ENCODE measurements around the gene CSK.

The CSK gene

DNA sequence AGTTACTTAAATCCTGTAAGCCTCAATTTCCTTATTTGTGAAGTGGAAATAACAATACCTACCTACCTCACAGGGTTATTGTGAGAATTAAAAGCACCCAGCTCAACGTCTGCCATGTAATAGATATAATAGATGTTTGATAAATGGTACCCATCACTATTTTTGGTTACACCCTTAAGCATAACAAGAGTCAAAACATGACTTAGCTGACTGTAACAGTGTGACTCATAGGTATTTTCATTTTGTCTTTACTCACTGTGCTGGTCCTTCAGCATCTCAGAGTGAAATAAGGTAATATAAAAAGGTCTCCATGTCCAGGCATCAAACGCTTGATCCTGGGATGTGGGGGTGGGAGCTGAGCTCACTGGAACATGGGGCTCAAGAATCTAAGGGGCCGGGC, 47.6 kb downstream of the CSK start:
- no peak for DNase-seq

DNA sequence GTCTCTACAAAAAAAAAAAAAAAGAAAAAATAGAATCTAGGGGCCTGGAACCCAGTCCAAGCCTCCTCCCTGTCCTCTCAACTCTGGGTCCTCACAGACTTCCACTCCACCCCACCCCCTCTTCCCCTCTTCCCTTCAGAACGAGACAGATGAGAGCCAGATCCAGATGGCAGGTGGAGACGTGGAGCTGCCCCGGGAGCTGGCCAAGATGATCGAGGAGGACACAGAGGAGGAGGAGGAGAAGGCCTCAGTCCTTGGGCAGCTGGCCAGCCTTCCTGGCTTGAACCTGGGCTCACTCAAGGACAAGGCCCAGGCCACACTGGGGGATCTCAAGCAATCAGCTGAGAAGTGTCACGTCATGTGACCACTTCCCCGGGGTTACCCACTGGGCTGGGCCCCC, 48.1 kb downstream of the CSK start:
- no peak for DNase-seq

DNA sequence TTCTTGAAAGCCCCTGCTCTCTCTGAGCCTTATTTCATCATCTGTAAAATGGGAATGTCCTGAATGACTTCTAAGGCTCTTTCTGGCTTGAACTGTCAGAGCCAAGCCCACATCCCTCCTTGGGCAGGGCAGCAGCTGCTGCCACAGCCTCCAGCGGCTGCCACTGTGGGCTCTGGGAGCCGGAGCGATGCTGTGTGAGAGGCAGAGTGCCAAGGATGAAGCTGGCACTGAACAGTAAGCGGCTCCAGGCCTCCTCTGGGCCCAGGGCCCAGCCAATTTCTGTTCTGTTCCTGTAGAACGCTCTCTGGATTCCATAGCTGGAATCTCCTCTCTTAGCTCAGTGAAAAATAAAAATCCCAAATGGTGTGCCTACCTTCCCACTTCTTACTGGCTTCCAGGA, 49.0 kb downstream of the CSK start:
- no peak for DNase-seq

DNA sequence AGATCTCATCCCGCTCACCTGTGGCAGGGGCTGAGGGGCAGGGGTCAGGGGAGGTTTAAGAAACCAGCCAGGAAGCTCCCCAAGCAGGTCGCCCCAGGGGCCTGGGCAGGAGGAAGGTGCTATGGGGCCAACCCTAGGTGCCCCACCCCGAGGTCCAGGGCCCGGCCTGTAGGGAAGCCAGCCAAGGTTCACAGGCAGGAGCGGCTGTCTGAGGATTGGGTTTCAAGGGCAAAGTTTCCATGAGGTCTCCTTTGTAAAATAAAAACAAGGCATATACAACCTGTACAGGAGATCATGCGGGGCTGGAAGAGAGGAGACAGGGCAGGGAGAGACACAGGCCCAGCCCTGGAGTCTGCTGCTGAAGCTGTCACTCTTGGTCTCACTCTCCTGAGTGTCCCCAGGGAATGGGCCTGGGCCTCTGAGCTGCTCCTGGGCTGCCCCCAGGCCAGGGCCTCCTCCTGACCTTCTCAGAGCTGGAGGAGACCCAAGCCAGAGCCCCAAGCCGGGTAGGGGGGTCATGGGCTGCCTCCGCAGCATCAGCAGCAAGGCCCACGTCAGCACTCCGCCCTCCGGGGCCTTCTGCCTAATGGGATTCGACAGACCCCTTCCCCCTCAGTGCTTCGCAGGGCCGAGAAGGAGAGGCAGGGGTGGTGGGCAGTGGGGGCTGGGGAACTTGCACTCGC, 50.1 kb downstream of the CSK start:
- DNase-seq = no peak

DNA sequence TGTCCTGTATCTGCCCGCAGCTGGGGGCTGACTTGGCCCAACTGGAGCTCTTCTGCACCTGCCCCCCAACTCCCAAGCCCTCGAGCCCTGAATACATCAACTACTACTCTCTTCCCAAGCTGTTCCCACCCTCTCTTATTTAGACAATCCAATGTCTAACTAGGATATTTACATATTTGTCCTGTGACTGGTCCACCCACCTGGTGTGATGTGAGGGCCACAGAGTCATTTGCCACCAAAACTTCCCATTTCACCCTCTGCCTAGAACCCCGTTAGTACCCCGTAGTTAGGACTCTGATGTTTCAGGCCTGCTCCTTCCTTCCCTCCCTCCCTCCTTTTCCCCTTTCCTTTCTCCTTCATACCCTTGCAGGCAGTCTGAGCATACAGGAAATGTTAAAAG, 50.9 kb downstream of the CSK start:
- DNase-seq = no peak

DNA sequence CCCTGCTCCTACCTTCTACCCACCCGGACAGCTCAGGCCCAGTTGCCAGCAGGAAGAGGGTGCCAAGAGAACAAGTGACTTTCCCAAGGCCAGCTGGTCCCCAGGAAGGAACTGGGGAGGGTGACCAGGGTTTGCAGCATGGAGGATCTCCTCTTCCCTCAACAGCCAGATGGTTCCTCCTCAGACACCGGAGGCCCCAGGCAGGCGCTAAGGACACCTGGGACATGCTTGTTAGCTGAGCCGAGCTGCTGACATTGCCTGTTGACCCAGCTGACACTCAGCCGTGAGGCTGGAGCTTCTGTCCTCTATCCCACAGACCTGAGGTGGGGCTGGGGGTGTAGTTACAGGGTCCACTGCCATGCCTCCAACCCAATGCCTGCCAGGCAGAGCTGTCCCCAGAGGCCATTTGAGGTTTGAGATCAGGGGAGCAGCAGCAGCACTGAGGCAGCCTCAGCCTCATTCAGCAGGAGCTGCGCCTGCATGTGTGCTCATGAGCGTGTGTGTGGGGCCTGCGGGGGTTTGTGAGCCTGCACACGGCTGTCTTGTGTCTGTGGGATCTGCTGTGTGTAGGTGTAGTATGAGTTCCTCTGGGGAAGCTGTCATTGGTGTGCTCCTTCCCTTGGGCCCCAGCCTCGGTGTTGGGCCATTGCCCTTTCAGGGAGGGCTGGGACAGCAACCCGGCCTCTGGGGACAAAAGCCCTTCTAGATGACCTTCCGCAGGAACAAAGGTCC, 51.7 kb downstream of the CSK start:
- peak; percentile 18 for DNase-seq

DNA sequence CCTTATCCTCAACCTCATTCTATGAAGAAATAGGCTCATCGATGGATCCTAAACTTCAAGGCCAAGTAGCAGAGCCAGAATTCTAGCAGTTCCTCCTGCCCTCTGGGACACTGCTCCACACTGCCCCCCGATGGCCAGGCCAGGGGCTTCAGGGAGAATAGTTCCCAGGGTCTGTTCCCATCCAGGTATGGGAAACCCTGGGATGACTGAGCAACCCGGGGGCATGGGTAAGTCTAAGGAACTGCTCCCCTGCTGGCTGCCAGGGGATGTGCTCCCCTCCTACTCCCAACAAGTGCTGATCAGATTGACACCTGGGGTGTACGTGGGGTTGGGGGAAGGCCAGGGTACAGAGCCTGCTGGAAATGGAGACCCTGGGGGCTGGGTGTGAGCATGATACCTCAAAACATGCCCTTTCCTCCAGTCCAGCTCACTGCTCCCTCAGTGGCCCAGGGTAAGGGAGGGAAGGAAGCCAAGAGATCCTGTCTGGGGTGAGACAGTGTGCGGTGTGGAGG, 53.5 kb downstream of the CSK start:
- DNase-seq = no peak

DNA sequence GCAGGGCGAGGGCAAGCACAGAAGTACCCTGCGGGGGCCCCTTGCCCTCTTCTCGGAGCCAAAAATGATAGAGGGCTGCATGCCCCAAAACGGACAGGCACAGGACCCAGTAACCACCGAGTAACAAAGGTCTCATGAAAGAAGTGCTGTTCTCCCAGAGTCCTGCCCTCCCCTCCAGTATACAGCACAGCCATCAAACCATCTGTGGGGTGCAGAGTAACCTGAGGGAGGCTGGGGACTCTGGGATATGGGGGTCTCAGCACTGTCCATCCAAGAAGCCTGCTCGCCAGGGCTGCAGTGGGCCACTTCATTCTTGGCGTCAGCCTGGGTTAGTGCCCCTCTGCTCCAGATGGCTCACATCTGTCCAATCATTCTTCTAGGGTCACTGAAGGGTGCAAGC, 55.0 kb downstream of the CSK start:
- no peak for DNase-seq

DNA sequence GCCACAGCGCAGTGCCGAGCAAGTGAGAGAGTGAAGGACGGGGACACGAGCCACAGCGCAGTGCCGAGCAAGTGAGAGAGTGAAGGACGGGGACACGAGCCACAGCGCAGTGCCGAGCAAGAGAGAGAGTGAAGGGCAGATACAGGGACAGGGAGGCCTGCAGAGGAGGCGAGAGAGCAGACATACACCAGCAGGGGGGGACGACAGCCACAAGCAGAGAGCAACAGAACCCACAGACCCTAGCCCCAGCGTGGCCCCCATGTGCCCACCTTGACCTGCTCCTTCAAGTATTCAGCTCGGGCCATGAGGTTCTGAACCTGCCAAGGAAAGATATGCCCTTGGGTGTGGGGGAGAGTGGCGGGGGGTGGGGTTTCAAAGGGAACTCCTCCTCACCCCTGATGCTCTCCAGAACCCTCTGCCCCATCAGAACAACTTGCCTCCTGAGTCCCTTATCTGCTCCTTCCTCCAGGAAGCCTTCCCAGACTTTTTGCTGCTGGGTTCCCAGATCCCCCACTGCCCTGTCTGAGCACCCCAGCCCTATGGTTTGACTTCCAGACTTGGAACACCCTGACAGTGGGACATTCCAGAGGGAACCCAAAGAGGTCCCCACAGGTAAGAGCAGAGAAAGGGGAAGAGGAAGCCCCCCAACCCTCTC, 55.7 kb downstream of the CSK start:
- DNase-seq = no peak

DNA sequence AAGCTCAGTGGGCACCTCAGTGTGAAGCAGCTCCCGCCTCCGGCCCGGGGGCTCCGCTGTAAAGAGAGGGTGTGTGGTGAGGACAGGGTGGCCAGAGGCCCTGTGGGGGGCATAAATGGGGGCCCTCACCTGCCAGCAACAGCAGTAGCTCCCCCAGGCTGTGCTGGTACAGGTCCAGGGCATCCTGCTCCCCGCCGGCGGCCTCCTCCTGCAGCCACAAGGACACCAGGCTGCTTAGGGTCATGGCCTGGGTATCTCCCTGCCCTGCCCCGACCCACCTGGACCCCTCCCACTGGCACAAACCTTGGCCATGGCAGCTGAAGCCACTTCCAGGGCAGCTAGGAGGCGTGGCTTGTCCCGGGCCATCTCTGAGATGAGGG, 56.2 kb downstream of the CSK start:
- no peak for DNase-seq

DNA sequence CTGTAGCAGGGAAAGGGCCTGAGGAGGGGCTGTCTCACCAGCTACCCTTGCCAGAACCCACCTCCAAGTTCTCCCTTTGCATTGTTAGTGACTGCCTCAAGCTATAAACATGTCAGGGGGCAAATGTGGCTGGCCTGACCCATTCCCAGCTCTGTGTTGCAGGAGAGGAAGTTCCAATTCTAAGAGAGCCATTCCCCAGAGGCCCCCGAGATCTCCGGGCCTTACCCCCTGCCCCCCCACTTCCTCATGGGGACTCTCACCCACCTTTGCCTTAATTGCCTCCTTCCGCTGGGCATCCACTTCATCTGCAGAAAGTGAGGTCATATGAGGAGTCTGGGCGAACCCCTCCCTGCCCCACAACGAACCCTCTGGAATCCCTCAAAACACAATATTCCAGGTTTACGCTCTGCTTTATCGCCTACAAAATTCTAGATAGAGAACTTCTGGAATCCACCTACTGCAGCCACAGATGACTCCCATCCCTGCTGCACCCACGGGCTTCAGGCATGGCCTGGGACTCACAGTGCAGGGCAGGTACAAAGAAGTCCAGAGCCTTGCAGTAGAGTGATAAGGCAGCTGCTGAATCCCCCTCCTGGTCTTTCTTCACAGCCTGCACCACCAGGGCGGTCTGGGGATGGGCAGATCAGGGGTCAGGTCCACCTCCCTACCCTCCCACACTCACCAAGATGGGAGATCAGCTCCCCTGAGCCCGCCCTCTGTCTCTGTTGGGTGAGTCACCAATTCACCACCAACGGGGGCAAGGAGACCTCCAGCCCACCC, 57.1 kb downstream of the CSK start:
- no peak for DNase-seq

DNA sequence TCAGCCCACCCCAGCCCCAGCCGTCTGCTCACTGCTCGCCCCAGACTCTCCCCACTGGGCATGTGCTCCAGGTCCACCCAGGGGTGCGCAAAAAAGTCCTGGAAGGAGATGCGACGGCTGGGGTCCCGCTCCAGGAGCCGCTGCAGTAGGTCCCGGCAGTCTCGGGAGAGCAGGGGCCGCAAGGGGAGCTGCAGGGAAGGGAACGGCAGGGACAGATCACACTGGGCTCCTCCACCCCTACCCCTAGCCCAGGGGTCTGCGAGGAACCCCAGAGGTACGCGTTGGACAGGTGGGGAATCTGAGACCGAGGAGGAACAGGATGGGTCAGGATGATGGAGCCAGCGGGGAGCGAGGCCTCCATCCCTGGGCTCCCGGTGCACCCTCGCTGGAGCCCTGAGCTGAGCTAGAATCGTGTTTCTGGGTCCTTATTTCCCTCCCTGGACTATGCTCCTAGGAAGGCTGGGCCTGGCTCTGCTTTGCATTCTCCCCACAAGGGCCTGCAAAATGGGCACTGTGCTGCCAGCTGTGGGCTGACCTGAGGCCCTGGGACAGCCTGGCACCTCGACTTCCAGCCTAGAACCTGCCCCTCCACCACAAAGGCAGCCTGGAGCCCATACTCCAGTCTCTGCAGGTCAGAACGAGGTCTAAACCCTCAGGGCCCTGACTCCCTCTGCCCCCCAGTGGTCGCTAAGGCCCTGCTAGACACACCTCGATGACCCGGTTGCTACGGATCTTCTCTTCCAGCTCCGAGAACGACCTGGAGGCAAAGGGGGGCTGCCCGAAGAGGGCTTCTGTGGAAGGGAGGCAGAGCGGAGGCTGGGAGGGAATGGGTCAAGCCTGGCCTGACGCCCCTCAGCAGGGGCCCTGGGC, 57.9 kb downstream of the CSK start:
- DNase-seq = no peak

DNA sequence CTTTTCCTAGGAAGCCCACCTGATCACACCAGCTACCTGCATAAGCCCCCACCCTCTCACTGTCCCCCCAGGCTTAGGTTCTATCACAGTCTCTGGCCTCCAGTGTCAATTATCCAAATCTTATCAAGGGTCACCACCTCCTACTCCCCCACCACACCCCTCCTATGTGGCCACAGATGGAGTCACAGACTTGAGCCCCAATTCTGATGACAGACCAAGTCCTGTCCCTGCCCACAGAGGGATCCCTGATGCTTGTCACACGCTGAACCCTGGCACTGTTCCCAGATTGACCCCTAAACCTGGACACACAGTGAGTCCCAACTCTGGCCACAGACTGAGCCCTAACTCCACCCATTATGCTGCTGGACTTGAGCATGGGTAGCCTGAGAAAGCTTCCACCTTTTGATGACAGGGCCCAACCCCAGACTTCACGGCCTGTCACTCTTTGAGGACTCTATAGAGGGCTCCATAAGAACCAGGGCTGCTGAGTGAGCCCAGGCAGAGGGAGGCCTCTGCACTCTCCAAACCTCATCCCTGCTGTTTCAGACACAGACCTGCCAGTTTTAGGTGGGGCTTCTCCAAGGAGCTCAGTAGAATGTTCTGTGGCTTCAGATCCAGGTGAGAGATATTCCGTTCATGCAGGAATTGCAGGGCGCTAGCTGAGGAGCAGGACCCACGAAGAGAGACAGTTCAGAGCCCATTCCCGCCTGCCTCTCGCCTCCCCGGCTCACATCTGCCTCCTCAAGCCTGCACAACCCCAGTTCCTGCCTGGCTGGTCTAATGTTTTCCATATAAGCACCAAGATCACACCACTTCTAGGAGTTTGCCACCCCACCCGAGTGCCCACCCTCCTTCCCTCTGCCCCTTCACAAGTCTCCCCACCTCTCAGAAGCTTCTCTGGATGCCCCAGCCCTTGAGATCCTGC, 59.2 kb downstream of the CSK start:
- no peak for DNase-seq

DNA sequence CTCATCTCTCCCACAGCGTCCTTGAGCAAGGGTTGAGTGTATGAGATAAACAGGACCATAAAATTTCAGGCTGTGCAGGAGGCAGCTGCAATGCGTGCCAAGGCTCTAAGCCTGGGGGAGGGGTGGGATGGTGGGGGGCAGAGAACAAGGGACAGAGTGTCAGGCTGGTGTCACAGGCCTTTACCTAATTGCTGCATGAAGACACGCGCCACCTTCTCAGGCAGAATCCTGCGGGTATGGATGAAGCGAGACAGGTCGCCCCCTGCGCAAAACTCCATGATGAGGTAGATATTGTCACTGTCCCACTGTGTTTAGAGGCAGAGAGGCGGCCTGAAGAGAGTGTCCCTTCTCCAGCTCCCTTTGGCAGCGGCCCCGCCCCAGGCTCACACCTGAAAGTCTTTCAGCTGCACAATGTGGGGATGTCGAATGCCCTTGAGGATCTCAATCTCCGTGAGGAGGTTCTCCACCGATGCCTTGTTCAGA, 60.1 kb downstream of the CSK start:
- no peak for DNase-seq

DNA sequence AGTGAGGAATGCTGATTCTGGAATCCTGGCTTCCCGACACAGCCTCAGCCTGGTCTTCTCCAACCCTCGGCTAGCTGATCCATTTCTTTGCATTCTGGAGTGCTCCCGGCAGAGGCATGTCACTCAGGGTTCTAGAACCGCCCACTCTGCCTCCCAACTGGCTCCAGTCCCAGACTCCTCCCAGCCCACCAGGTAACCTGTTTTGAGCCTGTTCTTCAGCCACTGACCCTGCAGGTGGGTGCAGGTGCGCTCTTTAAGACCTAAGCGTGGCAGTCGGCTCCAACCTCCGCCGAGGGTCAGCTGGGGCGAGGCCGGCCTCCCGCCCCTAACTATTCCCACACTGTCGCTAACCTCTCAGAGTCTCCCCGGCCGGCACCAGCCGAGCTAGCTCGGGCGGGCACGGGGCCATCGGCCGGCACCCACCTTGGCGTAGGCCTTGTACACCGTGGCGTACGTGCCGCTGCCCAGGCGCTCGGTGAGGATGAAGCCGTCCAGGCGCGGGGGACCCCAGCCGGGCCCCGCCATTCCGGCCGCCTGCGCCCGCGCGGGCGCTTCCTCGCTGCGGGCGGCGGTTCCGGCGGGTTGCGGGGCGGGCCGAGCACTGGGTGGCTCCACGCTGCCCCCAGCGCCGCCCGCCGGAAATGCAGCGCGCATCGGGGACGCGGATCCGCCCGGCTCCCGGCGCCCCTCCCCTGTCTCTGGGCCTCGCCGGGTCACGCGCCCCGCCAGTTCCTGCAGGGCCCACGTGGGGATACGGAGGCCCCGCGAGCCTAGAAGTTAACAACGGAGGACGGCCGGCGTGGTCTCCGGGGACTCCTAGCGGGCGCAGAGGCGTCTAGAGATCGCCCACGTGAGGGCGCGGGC, 60.9 kb downstream of the CSK start, which contains the start of gene ULK3:
ULK3 (minus strand) TSS at position 576 of the 864 bp plus-strand sequence; CDS start at position 525, 51 bp downstream.
- peak; percentile 73 for DNase-seq

DNA sequence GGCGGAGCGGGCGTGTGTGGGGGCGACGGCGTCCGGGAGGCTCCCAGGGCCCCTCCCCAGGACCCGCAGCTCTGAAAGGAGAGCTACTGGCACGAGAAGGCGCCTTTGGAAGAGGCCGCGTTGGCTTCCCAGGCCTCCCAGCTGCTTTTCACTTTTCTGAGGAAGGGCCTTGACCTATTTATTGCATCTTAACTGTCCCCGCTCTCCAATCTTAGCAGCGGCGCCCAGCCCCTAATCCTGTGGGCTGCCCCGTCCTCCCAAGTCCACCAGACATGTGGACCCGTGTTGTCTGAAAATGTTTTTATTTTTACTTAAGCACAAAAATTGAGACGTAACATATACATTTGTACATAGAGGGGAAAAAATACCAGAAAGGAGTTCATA, 61.6 kb downstream of the CSK start:
- no peak for DNase-seq

DNA sequence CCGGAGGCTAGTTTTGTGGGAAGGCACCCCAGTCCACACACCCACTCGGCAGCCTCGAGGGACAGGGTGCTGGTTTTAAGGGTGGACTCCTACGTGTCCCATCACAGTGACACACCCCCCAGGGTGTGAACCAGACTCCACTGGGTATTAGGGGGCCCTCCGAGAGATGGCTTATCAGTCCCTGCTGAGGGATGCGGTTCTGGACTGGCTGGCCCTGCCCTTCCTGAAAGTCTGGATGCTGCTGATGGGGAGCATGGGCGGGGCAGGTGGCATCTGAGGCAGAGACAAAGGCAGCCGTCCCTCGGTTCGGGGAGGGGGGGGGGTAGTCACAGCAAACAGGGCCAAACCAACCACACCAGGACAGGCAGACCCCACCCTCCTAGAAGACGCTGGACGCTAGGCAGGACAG, 62.0 kb downstream of the CSK start:
- no peak for DNase-seq

DNA sequence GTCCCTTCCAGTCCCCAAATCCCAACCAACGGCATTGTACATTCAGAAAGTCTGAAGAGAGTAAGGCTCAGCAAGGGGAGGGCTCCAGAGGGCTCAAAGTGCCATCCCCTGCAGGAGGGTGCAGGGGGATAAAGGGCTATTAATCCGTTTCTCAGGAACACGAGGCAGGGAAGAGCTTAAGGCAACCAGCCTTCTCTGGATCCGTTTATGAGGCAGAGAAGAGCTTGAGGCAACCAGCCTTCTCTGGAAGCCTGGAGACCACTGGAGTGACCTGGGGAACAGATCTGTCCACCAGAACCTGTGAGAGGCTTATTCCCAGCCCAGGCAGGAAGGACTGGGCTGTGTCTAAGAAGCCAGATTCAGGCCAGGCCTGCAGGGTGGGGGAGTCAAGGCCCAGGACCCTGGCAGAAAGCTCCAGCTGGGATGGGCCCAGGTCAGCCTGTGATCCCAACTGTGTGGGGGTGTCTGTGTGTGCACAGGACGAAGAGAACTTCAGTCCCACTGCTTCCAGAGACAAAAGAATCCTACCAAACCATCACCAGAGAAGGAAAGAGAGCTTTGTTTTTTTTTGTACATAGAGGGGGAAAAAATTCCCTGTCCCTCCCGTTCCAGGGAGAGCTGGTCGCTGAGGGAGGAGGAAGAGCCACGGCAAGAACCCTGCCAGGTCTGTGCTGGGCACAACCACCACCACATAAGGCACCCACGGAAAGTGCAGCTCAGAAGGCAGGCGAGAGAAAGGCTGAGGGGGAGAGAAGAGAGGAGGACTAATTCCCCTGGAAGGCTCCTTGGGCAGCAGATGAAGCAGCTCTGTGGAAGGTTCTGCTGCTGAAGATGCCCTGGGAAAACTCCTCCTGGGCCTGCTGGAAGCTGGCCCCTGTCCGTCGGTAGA, 62.7 kb downstream of the CSK start:
- DNase-seq = no peak

DNA sequence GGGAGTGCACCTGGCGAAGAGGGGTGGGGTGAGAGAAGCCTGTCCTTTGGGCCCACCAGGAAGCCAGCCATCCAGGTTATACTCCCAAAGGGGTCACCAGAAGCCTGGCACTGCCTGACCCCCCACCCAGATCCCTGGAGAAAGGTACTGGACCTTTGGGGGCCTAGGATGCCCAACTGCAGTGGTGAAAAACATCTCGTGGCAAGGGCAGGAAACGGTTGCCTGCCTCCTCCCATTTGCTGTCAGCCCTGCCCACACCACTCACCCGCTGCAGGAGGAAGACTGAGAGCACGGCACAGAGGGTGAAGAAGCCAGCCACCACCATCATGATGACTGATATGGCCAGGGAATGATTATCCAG, 63.3 kb downstream of the CSK start:
- DNase-seq = no peak

Data from GF-D8 (cell line).